ENCODE measurements around the gene CTRL.

CTRL gene

GRCh38 chr16:67935402-67936123 is 3.9 kb upstream of the CTRL start (continued):
- TF ChIP-seq, protein P1, sequence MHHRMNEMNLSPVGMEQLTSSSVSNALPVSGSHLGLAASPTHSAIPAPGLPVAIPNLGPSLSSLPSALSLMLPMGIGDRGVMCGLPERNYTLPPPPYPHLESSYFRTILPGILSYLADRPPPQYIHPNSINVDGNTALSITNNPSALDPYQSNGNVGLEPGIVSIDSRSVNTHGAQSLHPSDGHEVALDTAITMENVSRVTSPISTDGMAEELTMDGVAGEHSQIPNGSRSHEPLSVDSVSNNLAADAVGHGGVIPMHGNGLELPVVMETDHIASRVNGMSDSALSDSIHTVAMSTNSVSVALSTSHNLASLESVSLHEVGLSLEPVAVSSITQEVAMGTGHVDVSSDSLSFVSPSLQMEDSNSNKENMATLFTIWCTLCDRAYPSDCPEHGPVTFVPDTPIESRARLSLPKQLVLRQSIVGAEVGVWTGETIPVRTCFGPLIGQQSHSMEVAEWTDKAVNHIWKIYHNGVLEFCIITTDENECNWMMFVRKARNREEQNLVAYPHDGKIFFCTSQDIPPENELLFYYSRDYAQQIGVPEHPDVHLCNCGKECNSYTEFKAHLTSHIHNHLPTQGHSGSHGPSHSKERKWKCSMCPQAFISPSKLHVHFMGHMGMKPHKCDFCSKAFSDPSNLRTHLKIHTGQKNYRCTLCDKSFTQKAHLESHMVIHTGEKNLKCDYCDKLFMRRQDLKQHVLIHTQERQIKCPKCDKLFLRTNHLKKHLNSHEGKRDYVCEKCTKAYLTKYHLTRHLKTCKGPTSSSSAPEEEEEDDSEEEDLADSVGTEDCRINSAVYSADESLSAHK (tag by site-specific recombination; IDR thresholded peaks at IDR 0.05), result no peak
- TF ChIP-seq ZNF169 (tag by site-specific recombination; IDR thresholded peaks at IDR 0.05) (0 out of 2 replicates have a peak, but pooled peaks have one; percentile 51), GLIS2 (tag by site-specific recombination; IDR thresholded peaks at IDR 0.05) (peak; percentile 70), ZNF214 (tag by site-specific recombination; IDR thresholded peaks at IDR 0.05; ENCODE audit: borderline replicate concordance) (no peak), ZSCAN16 (tag by site-specific recombination; IDR thresholded peaks at IDR 0.05) (no peak), ZNF10 (tag by site-specific recombination; IDR thresholded peaks at IDR 0.05) (no peak), ZNF626 (tag by site-specific recombination; IDR thresholded peaks at IDR 0.05) (no peak), ZNF248 (tag by site-specific recombination; IDR thresholded peaks at IDR 0.05) (no peak), ZNF704 (tag by site-specific recombination; IDR thresholded peaks at IDR 0.05) (no peak), SALL2 (tag by site-specific recombination; IDR thresholded peaks at IDR 0.05; ENCODE audit: borderline replicate concordance) (no peak), ZNF292 (tag by site-specific recombination; IDR thresholded peaks at IDR 0.05; ENCODE audit: borderline replicate concordance, low read depth) (no peak), ZNF623 (tag by site-specific recombination; IDR thresholded peaks at IDR 0.05) (no peak), SCRT2 (tag by site-specific recombination; IDR thresholded peaks at IDR 0.05) (peak; percentile 86), ZNF580 (tag by site-specific recombination; IDR thresholded peaks at IDR 0.05) (peak; percentile 97), ZXDB (tag by site-specific recombination; IDR thresholded peaks at IDR 0.05) (peak; percentile 96)
- TF ChIP-seq, protein P2, sequence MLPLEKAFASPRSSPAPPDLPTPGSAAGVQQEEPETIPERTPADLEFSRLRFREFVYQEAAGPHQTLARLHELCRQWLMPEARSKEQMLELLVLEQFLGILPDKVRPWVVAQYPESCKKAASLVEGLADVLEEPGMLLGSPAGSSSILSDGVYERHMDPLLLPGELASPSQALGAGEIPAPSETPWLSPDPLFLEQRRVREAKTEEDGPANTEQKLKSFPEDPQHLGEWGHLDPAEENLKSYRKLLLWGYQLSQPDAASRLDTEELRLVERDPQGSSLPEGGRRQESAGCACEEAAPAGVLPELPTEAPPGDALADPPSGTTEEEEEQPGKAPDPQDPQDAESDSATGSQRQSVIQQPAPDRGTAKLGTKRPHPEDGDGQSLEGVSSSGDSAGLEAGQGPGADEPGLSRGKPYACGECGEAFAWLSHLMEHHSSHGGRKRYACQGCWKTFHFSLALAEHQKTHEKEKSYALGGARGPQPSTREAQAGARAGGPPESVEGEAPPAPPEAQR (tag by site-specific recombination; IDR thresholded peaks at IDR 0.05), result no peak
- TF ChIP-seq, protein P3, sequence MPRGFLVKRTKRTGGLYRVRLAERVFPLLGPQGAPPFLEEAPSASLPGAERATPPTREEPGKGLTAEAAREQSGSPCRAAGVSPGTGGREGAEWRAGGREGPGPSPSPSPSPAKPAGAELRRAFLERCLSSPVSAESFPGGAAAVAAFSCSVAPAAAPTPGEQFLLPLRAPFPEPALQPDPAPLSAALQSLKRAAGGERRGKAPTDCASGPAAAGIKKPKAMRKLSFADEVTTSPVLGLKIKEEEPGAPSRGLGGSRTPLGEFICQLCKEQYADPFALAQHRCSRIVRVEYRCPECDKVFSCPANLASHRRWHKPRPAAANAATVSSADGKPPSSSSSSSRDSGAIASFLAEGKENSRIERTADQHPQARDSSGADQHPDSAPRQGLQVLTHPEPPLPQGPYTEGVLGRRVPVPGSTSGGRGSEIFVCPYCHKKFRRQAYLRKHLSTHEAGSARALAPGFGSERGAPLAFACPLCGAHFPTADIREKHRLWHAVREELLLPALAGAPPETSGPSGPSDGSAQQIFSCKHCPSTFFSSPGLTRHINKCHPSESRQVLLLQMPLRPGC (tag by site-specific recombination; IDR thresholded peaks at IDR 0.05), result peak; percentile 48; the same call in 1 of the 2 replicates

- Histone ChIP-seq H3K36me3 (ENCODE audit: control insufficient read depth in 2 of 2, insufficient read depth in 1 of 2, low read length in 2 of 2) (peaks cover 0 to 23% of the 10 kb centered on the region in 2 experiments; a peak in 2 of 3 replicates), H3K9me3 (ENCODE audit: control insufficient read depth, insufficient read depth, low read depth, low read length) (no peaks in the 10 kb centered on the region), H3K27ac (ENCODE audit: extremely low read depth, low read depth, low read length) (no peak overlapping the region; the same call in 1 of the 2 replicates), H3K4me1 (ENCODE audit: control insufficient read depth, insufficient read depth, low read length) (no peaks in the 10 kb centered on the region), H3K4me3 (ENCODE audit: low read depth, low read length) (peak overlapping the region; percentile 46)
- CTCF ChIA-PET, result interaction anchor here (0.6 to 2.6 kb wide), 7 partner anchors 8 to 454 kb away, joined by 3 to 17 read pairs (median 3); partner anchors contain the start of gene NRN1L
- POLR2A ChIA-PET, result interaction anchor here (0.6 to 2.5 kb wide), 24 partner anchors 9 to 414 kb away, joined by 3 to 16 read pairs (median 5); partner anchors contain the start of genes ACD, CTCF, DDX28 and DUS2
- TF ChIP-seq TRIM28 (IDR thresholded peaks at IDR 0.05; ENCODE audit: borderline replicate concordance, low read length), result no peak
- TF ChIP-seq ZNF600 (tag by site-specific recombination; IDR thresholded peaks at IDR 0.05), result peak; percentile 79
These were observed 3.4 kb upstream of the CTRL start for GRCh38 chr16:67935101-67935401.

All from HEK293 (cell line).